ENCODE measurements around the gene HK1. TPM values are rescaled to one million over a fixed set of nuclear protein-coding genes. Genes with fewer than 3 reads are reported as not detected.

Gene HK1
- total and polyA plus RNA-seq, 2 donors (not counting 1 experiment from before 2014, with no cell fraction given), result 24.7 to 40.8 TPM

DNA sequence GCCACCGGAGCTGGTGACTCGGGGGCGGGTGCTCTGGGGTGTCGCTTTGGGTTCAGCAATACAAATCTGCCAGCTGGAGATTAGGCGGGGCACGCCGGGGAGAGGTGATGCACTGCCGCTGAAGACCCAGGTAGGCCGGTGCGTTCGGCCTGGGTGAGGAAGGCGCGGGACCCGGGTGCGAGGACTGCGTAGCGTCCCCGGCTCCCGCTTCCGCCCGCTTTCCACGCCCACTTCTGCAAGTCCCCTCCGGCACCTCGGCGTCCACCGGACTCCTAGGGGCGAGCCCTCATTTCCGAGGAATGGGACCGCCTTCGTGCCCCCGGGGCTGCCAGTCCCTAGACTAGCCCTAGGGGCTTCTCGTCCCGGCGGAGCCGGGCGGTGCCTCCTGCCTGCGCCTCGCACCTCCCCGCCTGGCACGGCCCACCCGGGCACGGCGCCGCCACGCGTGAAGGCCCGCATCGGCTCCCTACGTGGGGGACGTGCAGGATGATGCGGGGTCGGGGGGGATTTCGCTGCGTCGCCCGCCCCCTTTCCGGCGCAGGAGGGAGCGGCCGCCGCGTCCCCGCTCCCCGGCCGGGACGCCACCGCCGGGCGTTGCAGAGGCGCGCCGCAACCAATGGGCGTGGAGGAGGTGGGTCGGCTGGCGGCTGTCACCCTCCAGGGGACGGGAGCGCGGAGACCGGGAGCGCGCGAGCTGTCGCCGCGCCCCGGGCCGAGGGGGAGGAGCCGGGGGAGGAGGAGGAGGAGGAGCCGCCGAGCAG, 40.0 kb downstream of the HK1 start:
- peaks cover 30% of the 10 kb centered on the region for H4K20me1 ChIP-seq (ENCODE audit: control insufficient read depth, insufficient read depth, low read length, poor library complexity, severe bottlenecking)
- H3K4me3 ChIP-seq (ENCODE audit: control extremely low read depth in 1 of 5, extremely low read depth in 1 of 5, insufficient read depth in 1 of 5, low read depth in 2 of 5, low read length in 4 of 5), result peak overlapping the region; percentile 3 to 98 (median 94)
- peaks cover 37% of the 10 kb centered on the region for H3K4me1 Mint-ChIP-seq
- intact Hi-C loops (cut with micrococcal nuclease), result loop anchor here (1.0 to 5.0 kb wide), 8 partner anchors 10 to 361 kb away; partner anchors contain the start of genes DDX21 and VPS26A
- peak overlapping the region; percentile 85 for H2AFZ ChIP-seq (ENCODE audit: insufficient read depth, low read depth, low read length, poor library complexity, severe bottlenecking)
- TF ChIP-seq EZH2 (IDR thresholded peaks at IDR 0.05; ENCODE audit: borderline replicate concordance, insufficient read depth, low read depth, low read length, poor library complexity, severe bottlenecking), result no peak
- TF ChIP-seq, protein P1, sequence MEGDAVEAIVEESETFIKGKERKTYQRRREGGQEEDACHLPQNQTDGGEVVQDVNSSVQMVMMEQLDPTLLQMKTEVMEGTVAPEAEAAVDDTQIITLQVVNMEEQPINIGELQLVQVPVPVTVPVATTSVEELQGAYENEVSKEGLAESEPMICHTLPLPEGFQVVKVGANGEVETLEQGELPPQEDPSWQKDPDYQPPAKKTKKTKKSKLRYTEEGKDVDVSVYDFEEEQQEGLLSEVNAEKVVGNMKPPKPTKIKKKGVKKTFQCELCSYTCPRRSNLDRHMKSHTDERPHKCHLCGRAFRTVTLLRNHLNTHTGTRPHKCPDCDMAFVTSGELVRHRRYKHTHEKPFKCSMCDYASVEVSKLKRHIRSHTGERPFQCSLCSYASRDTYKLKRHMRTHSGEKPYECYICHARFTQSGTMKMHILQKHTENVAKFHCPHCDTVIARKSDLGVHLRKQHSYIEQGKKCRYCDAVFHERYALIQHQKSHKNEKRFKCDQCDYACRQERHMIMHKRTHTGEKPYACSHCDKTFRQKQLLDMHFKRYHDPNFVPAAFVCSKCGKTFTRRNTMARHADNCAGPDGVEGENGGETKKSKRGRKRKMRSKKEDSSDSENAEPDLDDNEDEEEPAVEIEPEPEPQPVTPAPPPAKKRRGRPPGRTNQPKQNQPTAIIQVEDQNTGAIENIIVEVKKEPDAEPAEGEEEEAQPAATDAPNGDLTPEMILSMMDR (IDR thresholded peaks at IDR 0.05), result no peak
- no peaks in the 10 kb centered on the region for H3K27me3 Mint-ChIP-seq
- CTCF ChIA-PET, result interaction anchor here (0.9 to 2.3 kb wide), 7 partner anchors 9 to 93 kb away, joined by 3 to 13 read pairs (median 7); no protein-coding TSS in a partner anchor
- ATAC-seq (ENCODE audit: low read depth), result peak; percentile 93
- POLR2A ChIA-PET, result interaction anchor here (0.6 to 2.7 kb wide), 3 partner anchors 10 to 90 kb away, joined by 4 to 15 read pairs (median 7); no protein-coding TSS in a partner anchor
- H3K27ac ChIP-seq (ENCODE audit: low read length in 2 of 2), result peak overlapping the region; percentile 82 to 85
- no peaks in the 10 kb centered on the region for H3K9me3 Mint-ChIP-seq (ENCODE audit: insufficient read depth)
- peak overlapping the region; percentile 96 for H3K4me3 Mint-ChIP-seq
- WGBS (ENCODE audit: insufficient coverage), result under 1% methylated on average over 90 of the region's 90 CpGs
- peaks cover 22 to 31% of the 10 kb centered on the region in 2 donors for H3K4me1 ChIP-seq (ENCODE audit: control insufficient read depth in 2 of 2, insufficient read depth in 2 of 2, low read length in 2 of 2)
- H3K27ac Mint-ChIP-seq, result peak overlapping the region; percentile 91
- peaks cover 0 to 4% of the 10 kb centered on the region in 2 experiments for H3K36me3 ChIP-seq (replicated peaks in 1 of 2; ENCODE audit: control extremely low read depth in 1 of 2, control insufficient read depth in 1 of 2, extremely low read depth in 1 of 2, insufficient read depth in 2 of 2, low read length in 1 of 2)
- DNase-seq, result peak; percentile 93
- H3K27me3 ChIP-seq (replicated peaks in 1 of 4; ENCODE audit: control extremely low read depth in 1 of 4, control insufficient read depth in 3 of 4, insufficient read depth in 4 of 4, low read length in 3 of 4), result no peaks in the 10 kb centered on the region
- peak overlapping the region; percentile 77 for H3K9ac ChIP-seq (ENCODE audit: low read length)
- no peaks in the 10 kb centered on the region for H3K9me3 ChIP-seq (ENCODE audit: control extremely low read depth in 1 of 3, control insufficient read depth in 2 of 3, insufficient read depth in 1 of 3, low read length in 2 of 3)
- peak overlapping the region; percentile 76 for H3K4me2 ChIP-seq (replicated peaks; ENCODE audit: low read depth, low read length, poor library complexity, severe bottlenecking)
- H3K79me2 ChIP-seq (ENCODE audit: control insufficient read depth, insufficient read depth, low read length), result peaks cover 45% of the 10 kb centered on the region
